MCF 10A (cell line): ENCODE data around the gene CSPG4. TPM values are rescaled to one million over a fixed set of nuclear protein-coding genes. Genes with fewer than 3 reads are reported as not detected.
A peak's percentile ranks its signal among the peaks of the same experiment; 100 is the strongest.
"Not testable (repeated sequence)": the region's sequence is repeated elsewhere in the genome, so short reads cannot be mapped to it uniquely, and the experiment has no call there.

Source experiments
- BruUV-seq: library from RNA; stranded (reverse); fragments of 400-500 nt; replicated peaks from 2 replicates; lab custom pipeline; 2021; lab: Mats Ljungman, UMichigan
- CTCF ChIA-PET: fragments of 300-600 bp; sonication (Branson Sonifier 250); formaldehyde crosslinking; extraction: SDS; loops from one replicate; lab custom pipeline; 2021; ENCODE audit warnings: antibody characterized with exemption, inconsistent platforms; lab: Yijun Ruan, JAX
- POLR2A ChIA-PET: fragments of 300-600, 350-650 bp; sonication (Branson Sonifier 250); formaldehyde crosslinking; extraction: SDS; loops from one replicate; lab custom pipeline; 2020; ENCODE audit warnings: antibody characterized with exemption, inconsistent platforms; lab: Yijun Ruan, JAX
- DNase-seq: peaks from one replicate; pipeline ENCODE4 v3.0.0-alpha.2; 2018; ENCODE audit not compliant: unreplicated experiment
- H3K27ac Mint-ChIP-seq: one replicate; pipeline ENCODE4 v1.8.0; 2022; ENCODE audit warnings: mild to moderate bottlenecking, low read depth, mixed read lengths; ENCODE audit not compliant: unreplicated experiment
- H3K27me3 Mint-ChIP-seq: one replicate; pipeline ENCODE4 v1.8.0; 2022; ENCODE audit warnings: mixed read lengths; ENCODE audit not compliant: insufficient read depth, unreplicated experiment
- H3K36me3 Mint-ChIP-seq: one replicate; pipeline ENCODE4 v1.8.0; 2022; ENCODE audit warnings: mild to moderate bottlenecking, moderate library complexity, mixed read lengths; ENCODE audit not compliant: insufficient read depth, unreplicated experiment
- H3K4me1 Mint-ChIP-seq: one replicate; pipeline ENCODE4 v1.8.0; 2022; ENCODE audit warnings: mixed read lengths; ENCODE audit not compliant: insufficient read depth, unreplicated experiment
- H3K4me3 Mint-ChIP-seq: one replicate; pipeline ENCODE4 v1.8.0; 2022; ENCODE audit warnings: mild to moderate bottlenecking, moderate library complexity, mixed read lengths; ENCODE audit not compliant: unreplicated experiment
- H3K9me3 Mint-ChIP-seq: one replicate; pipeline ENCODE4 v1.8.0; 2022; ENCODE audit warnings: mixed read lengths; ENCODE audit not compliant: unreplicated experiment
- CTCF ChIP-seq: fragments of 200-600 bp; IDR thresholded peaks from one replicate; pipeline ENCODE4 v1.8.0; 2022; ENCODE audit warnings: antibody characterized with exemption, mild to moderate bottlenecking; ENCODE audit not compliant: unreplicated experiment
- intact Hi-C: fragments of 100-400 bp; cut with micrococcal nuclease; formaldehyde crosslinking; loops from 2 replicates; pipeline ENCODE4 v1.14.1; 2022
- total RNA-seq: library from RNA; stranded (reverse); gene quantifications from 2 replicates; pipeline ENCODE4 v1.2.3, GENCODE V29; 2022

The CSPG4 gene
- total RNA-seq, 1 experiment from 2014 or later, result 0.21 TPM

- ChIA-PET POLR2A (interaction anchor here (0.5 to 1.6 kb wide), 7 partner anchors 30 to 242 kb away, joined by 3 to 8 read pairs (median 4); partner anchors contain the start of gene SIN3A), CTCF (interaction anchor here (0.6 to 2.3 kb wide), 8 partner anchors 9 to 359 kb away, joined by 3 to 17 read pairs (median 4); a partner anchor contains a TSS)
- H3K36me3 Mint-ChIP-seq, result peaks cover 7% of the 10 kb centered on the region
- intact Hi-C loops, result no loop called here
- H3K9me3 Mint-ChIP-seq, result no peaks in the 10 kb centered on the region
- no peaks in the 10 kb centered on the region for H3K27me3 Mint-ChIP-seq
- DNase-seq, result peak; percentile 26
- BruUV-seq, result no TSS peak
- peak overlapping the region; percentile 18 for H3K4me3 Mint-ChIP-seq
- no peak for TF ChIP-seq CTCF
- peak overlapping the region; percentile 59 for H3K27ac Mint-ChIP-seq
- H3K4me1 Mint-ChIP-seq, result peaks cover 45% of the 10 kb centered on the region
Observed at GRCh38 chr15:75693501-75694240, 19.0 kb downstream of the CSPG4 start.

GRCh38 chr15:75693028-75693427 is 19.6 kb downstream of the CSPG4 start:
- DNase-seq, H3K9me3 Mint-ChIP-seq, intact Hi-C loops, H3K36me3 Mint-ChIP-seq, H3K27me3 Mint-ChIP-seq, POLR2A ChIA-PET, H3K27ac Mint-ChIP-seq, BruUV-seq, H3K4me3 Mint-ChIP-seq: not testable (repeated sequence)
- CTCF ChIA-PET, result interaction anchor here (0.8 to 1.6 kb wide), 4 partner anchors 25 to 112 kb away, joined by 3 to 14 read pairs (median 4); a partner anchor contains a TSS
- peaks cover 45% of the 10 kb centered on the region for H3K4me1 Mint-ChIP-seq

- BruUV-seq, H3K27ac Mint-ChIP-seq, intact Hi-C loops, POLR2A ChIA-PET, H3K36me3 Mint-ChIP-seq, DNase-seq, H3K4me3 Mint-ChIP-seq, H3K9me3 Mint-ChIP-seq, H3K27me3 Mint-ChIP-seq: not testable (repeated sequence)
- CTCF ChIA-PET, result interaction anchor here (0.6 kb wide), 1 partner anchor 160 kb away, joined by 3 read pairs; no protein-coding TSS in a partner anchor
- peaks cover 39% of the 10 kb centered on the region for H3K4me1 Mint-ChIP-seq
Observed at GRCh38 chr15:75692311-75692710, 20.3 kb downstream of the CSPG4 start.

GRCh38 chr15:75689429-75689828 is 23.2 kb downstream of the CSPG4 start:
- BruUV-seq, H3K27me3 Mint-ChIP-seq, H3K27ac Mint-ChIP-seq, DNase-seq, H3K4me3 Mint-ChIP-seq, H3K9me3 Mint-ChIP-seq, POLR2A ChIA-PET, H3K36me3 Mint-ChIP-seq: not testable (repeated sequence)
- CTCF ChIA-PET, result interaction anchor here (7.3 kb wide), 1 partner anchor 113 kb away, joined by 93 read pairs; no protein-coding TSS in a partner anchor
- intact Hi-C loops, result loop anchor here (5.0 kb wide), 1 partner anchor 33 kb away; a partner anchor contains a TSS
- H3K4me1 Mint-ChIP-seq, result peaks cover 16% of the 10 kb centered on the region

- BruUV-seq, result no TSS peak
- no peak overlapping the region for H3K27ac Mint-ChIP-seq
- TF ChIP-seq CTCF, result no peak
- peaks cover 10% of the 10 kb centered on the region for H3K4me1 Mint-ChIP-seq
- no peaks in the 10 kb centered on the region for H3K36me3 Mint-ChIP-seq
- POLR2A ChIA-PET, result no interaction called here
- H3K27me3 Mint-ChIP-seq, result no peaks in the 10 kb centered on the region
- intact Hi-C loops, result loop anchor here (5.0 kb wide), 1 partner anchor 33 kb away; a partner anchor contains a TSS
- no peak for DNase-seq
- H3K4me3 Mint-ChIP-seq, result no peak overlapping the region
- CTCF ChIA-PET, result interaction anchor here (0.6 to 7.3 kb wide), 2 partner anchors 68 to 113 kb away, joined by 6 to 93 read pairs; no protein-coding TSS in a partner anchor
- no peaks in the 10 kb centered on the region for H3K9me3 Mint-ChIP-seq
Observed at GRCh38 chr15:75688831-75689230, 23.8 kb downstream of the CSPG4 start.
